ENCODE results near the gene LAMC1. TPM values are rescaled to one million over a fixed set of nuclear protein-coding genes. Genes with fewer than 3 reads are reported as not detected.
"Not testable (repeated sequence)": the region's sequence is repeated elsewhere in the genome, so short reads cannot be mapped to it uniquely, and the experiment has no call there.

LAMC1 gene
- total RNA-seq, 1 donor from 2014 or later, result 164 TPM

- peaks cover 18% of the 10 kb centered on the region for H3K4me1 Mint-ChIP-seq
- H3K9me3 Mint-ChIP-seq, result peaks cover 5% of the 10 kb centered on the region
- no peak overlapping the region for H3K4me3 Mint-ChIP-seq
- no peaks in the 10 kb centered on the region for H3K27me3 Mint-ChIP-seq (ENCODE audit: low read depth)
- no peak for DNase-seq (ENCODE audit: low spot score in 2 of 2, unreplicated experiment in 2 of 2)
- H3K36me3 Mint-ChIP-seq, result no peaks in the 10 kb centered on the region
- TF ChIP-seq CTCF (IDR thresholded peaks at IDR 0.05; ENCODE audit: unreplicated experiment), result no peak
- H3K27ac Mint-ChIP-seq, result no peak overlapping the region
These were observed 47.2 kb downstream of the LAMC1 start for GRCh38 chr1:183070234-183070922.

- no peak for TF ChIP-seq CTCF (IDR thresholded peaks at IDR 0.05; ENCODE audit: unreplicated experiment)
- Mint-ChIP-seq H3K36me3 (no peaks in the 10 kb centered on the region), H3K9me3 (peaks cover 5% of the 10 kb centered on the region), H3K27me3 (ENCODE audit: low read depth) (no peaks in the 10 kb centered on the region), H3K4me1 (peaks cover 18% of the 10 kb centered on the region), H3K27ac (no peak overlapping the region), H3K4me3 (no peak overlapping the region)
- no peak for DNase-seq (ENCODE audit: low spot score in 2 of 2, unreplicated experiment in 2 of 2)
These were observed 47.9 kb downstream of the LAMC1 start for GRCh38 chr1:183070923-183071618.

- not testable (repeated sequence) for H3K27ac Mint-ChIP-seq; H3K4me3 Mint-ChIP-seq; H3K36me3 Mint-ChIP-seq; H3K27me3 Mint-ChIP-seq (ENCODE audit: low read depth); H3K9me3 Mint-ChIP-seq; DNase-seq (ENCODE audit: low spot score in 2 of 2, unreplicated experiment in 2 of 2)
- H3K4me1 Mint-ChIP-seq, result peaks cover 18% of the 10 kb centered on the region
These were observed 49.4 kb downstream of the LAMC1 start for GRCh38 chr1:183072595-183072994.

- no peak for DNase-seq (ENCODE audit: low spot score in 2 of 2, unreplicated experiment in 2 of 2)
- peaks cover 18% of the 10 kb centered on the region for H3K4me1 Mint-ChIP-seq
- no peak overlapping the region for H3K4me3 Mint-ChIP-seq
- no peak for TF ChIP-seq CTCF (IDR thresholded peaks at IDR 0.05; ENCODE audit: unreplicated experiment)
- peaks cover 5% of the 10 kb centered on the region for H3K9me3 Mint-ChIP-seq
- no peaks in the 10 kb centered on the region for H3K36me3 Mint-ChIP-seq
- no peaks in the 10 kb centered on the region for H3K27me3 Mint-ChIP-seq (ENCODE audit: low read depth)
- no peak overlapping the region for H3K27ac Mint-ChIP-seq
These were observed 50.1 kb downstream of the LAMC1 start for GRCh38 chr1:183073320-183073719.

- H3K4me3 Mint-ChIP-seq, result no peak overlapping the region
- TF ChIP-seq CTCF (IDR thresholded peaks at IDR 0.05; ENCODE audit: unreplicated experiment), result no peak
- no peaks in the 10 kb centered on the region for H3K27me3 Mint-ChIP-seq (ENCODE audit: low read depth)
- peak overlapping the region; percentile 47 for H3K27ac Mint-ChIP-seq
- H3K9me3 Mint-ChIP-seq, result peaks cover 5% of the 10 kb centered on the region
- DNase-seq (ENCODE audit: low spot score in 2 of 2, unreplicated experiment in 2 of 2), result no peak
- peaks cover 18% of the 10 kb centered on the region for H3K4me1 Mint-ChIP-seq
- H3K36me3 Mint-ChIP-seq, result no peaks in the 10 kb centered on the region
These were observed 51.0 kb downstream of the LAMC1 start for GRCh38 chr1:183074215-183074614.

- no peak for DNase-seq (ENCODE audit: low spot score in 2 of 2, unreplicated experiment in 2 of 2)
- H3K27ac Mint-ChIP-seq, result no peak overlapping the region
- H3K9me3 Mint-ChIP-seq, result peaks cover 5% of the 10 kb centered on the region
- H3K4me1 Mint-ChIP-seq, result peaks cover 9% of the 10 kb centered on the region
- TF ChIP-seq CTCF (IDR thresholded peaks at IDR 0.05; ENCODE audit: unreplicated experiment), result no peak
- no peaks in the 10 kb centered on the region for H3K36me3 Mint-ChIP-seq
- H3K4me3 Mint-ChIP-seq, result no peak overlapping the region
- H3K27me3 Mint-ChIP-seq (ENCODE audit: low read depth), result no peaks in the 10 kb centered on the region
These were observed 52.6 kb downstream of the LAMC1 start for GRCh38 chr1:183075861-183076260.
